NCI-H226 (cell line): ENCODE data around the gene KIF18A.
A peak's percentile ranks its signal among the peaks of the same experiment; 100 is the strongest.

Source experiments
- DNase-seq: peaks from one replicate; pipeline ENCODE4 v3.0.0-alpha.2; 2015

Gene KIF18A

DNA sequence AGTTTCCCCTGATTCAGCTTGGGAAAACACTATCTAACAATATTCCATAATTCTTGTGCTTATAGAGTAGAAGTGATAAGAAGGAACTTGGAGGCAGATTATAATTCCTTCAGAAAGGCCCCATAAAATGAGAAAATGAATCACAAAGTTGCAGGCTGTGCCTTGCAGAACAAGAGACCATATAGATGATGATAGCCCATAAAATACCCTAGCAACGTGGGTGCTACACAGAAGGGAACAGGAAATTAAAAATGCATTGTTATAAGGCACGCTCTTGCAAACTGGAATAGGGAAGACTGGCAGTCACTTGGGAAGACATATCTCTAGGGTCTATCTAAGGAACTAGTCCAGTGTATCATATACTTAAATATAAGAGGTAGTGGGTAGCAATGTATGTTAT lies 67.6 kb downstream of the KIF18A start:
- no peak for DNase-seq

DNA sequence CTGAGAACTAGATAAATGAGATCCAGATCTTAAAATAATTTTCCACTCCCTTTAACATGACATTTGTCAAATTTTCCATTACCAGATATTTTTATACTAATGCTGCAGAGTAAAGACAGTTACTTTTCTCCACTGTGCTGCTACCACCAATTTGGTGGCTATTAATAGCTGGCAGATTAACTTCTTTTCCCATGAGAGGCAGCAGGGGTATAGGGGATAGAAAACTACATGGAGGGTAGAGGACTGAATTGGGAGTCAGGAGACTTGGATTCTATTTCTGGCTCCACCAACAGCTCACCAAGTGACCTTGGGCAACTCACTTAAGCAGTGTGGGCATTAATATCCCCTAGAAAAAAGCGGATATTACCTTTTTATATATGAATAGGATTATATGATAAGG lies 69.2 kb downstream of the KIF18A start:
- no peak for DNase-seq

DNA sequence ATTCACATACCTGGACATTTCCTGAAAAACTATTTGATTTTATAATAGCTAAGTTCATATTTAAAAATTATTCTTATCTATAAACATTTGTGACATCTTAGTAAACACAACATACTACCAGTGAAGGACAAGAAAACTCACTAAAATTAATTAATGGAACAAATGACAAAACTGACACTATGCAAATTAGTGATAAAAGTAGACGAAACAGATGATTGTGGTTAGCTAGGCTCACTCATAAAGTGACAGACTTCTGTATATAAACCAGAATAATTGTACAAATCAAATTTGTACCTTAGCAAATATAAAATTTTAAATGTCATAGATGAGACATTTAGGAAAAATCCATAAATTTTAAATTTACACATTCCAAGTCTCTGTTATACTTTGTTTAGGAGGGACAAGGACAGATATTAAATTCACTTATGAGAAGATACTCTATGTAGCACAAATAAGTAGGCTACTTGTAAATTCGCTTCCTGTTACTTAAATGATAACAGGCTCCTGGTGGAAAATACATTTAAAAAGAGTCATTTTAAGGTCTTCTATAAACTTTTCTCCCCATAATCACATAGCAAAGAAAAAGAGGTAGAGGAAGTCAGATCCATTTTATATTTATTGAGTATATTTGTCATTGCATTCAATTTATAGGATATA lies 81.2 kb downstream of the KIF18A start:
- DNase-seq, result no peak

DNA sequence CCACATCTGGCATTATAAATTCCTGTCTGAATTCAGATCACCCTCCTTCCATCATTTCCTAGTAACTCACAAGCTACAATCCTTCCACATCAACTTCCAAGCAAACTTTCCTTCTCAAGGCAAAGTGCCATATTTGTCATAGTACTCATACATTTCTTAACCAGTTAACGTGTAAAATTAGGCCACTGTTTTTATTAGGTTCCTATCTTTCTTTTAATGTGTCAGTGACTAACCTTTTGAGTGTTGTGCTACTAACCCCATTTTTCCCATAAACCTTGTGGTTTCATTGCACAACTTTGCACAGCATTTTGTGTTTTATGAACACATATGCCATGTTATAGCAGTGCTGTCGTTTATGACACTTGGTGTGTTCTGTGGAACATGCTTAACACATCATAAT lies 90.1 kb downstream of the KIF18A start:
- DNase-seq, result no peak

DNA sequence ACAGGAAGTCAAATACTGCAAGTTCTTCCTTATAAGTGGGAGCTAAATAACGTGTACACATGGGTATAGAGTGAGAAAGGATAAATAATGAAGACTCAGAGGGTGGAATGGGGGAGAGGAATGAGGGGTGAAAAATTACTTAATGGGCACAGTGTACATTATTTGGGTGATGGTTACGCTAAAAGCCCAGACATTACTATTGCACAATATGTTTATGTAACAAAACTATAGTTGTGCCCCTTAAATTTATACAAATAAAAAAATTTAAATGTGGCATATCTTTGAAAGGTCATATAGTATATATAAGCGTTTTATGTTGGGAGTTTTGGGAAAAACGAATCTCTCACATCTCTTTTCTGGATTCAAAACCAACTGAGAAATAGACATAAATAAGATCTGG lies 96.1 kb downstream of the KIF18A start:
- no peak for DNase-seq

DNA sequence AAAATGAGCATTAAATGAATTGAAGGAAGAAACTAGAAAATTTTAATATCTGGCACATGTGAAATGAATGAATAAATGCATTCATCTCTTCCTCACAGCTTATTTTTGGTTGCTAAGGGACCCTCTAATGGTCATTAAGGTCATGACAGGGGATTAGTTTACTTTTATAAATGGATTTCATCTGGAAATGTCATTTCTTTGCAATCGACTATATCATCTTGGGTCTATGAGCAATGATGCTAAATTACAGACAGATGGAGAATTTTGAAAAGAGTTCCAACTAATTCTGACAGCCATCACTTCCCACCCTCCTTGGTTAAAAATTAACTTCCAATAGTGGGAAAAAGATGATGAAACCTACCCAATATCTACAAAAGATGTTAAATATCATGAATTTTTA lies 98.0 kb downstream of the KIF18A start:
- DNase-seq, result no peak

DNA sequence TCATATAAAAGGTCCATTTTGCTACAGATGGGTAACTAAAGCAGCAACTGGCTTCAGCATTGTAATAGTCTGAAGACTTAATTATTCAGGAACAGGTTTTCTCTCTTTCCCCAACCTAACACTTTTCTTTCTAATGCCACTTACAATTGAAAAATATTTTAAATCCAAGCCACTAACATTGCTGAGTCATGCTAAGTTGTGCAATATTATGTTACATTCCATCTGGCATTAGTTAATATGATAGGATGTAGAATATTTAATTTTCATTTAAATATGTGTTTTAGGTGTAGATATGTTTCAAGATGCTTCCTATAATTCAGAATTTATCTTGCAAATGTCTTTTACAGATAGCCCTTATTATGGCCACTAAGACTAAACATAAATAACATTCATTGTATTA lies 98.6 kb downstream of the KIF18A start:
- DNase-seq, result peak; percentile 48

DNA sequence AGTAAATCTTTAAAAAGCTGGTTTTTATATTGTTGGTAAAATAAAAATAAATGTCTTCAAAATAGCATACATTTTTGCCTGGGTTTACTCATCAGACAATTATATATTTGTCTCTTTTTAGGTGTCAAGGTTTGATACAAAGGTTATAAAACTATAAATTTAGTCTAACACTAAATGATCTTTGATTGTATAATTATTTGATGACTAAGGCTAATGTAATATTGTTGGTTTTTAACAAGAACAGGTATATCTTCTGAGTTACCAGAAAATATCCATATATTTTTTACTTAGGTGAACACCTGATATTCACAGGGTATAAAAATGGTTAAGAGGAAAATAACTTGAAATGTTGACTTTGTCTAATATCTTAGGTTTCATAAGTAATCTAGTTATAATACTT lies 104.3 kb downstream of the KIF18A start:
- DNase-seq, result no peak

DNA sequence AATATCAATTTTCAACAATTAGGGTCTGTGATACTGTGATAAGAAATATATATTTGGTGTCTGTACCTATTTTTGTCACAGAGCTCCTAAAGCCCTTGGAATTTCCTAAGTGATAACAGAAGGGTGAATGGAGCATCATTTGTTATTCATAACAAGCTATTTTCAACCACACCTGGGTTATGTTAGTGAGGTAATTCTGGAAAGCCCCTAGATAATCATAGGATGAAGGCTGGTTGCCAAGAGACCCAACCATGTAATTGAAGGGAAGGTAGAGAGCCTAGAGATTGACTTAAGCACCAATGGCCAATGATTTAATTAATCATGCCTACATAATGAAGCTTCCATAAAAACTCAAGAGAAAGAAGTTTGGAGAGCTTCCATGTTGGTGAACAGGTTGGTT lies 109.4 kb downstream of the KIF18A start:
- DNase-seq, result peak; percentile 18

DNA sequence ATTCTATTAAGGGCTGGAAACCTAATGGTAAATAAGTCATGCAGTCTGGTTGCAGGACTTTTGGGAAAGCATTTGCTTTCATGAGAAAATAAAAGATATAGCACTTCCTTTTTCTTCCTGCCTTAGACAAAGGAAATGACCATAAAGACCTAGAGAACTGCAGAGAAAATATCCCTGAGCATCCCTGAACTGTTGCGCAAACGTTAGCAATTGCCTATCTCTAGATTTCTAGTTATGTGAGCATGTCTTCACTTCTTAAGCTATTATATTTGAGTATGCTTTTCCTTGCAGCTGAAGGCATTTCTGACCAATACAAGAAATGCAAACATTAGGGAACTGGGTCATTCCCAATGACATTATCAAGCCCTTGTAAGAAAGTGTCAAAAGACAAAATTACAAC lies 110.6 kb downstream of the KIF18A start:
- peak; percentile 63 for DNase-seq

DNA sequence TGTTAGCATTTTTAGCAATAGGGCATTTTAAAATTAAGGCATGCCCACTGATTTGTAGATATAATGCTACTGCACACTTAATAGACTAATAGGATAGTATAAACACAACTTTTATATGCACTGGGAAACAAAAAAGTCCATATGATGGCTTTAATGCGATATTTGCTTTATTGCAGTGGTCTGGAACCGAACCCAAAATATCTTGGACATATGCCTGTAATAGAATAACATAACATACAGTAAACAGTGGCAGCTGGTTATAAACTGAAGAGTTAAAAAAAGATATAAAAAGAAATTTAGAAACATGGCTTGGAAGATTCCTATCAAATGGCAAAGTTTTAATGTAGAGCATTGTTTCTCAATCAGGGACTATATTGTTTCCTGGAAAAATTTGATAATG lies 111.9 kb downstream of the KIF18A start:
- no peak for DNase-seq

DNA sequence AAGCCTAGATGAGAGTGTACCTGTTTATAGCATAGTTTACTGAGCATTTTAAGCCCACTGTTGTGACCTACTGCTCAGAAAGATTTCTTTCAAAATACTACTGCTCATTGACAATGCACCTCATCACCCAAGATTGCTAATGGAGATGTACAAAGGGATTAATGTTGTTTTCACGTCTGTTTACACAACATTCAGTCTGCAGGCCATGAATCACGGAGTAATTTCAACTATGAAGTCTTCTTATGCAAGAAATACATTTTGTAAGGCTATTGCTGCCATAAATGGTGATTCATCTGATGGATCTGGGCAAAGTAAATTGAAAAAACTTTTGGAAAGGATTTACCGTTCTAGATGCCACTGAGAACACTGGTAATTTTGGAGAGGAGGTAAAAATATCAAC lies 112.9 kb downstream of the KIF18A start:
- peak; percentile 41 for DNase-seq

DNA sequence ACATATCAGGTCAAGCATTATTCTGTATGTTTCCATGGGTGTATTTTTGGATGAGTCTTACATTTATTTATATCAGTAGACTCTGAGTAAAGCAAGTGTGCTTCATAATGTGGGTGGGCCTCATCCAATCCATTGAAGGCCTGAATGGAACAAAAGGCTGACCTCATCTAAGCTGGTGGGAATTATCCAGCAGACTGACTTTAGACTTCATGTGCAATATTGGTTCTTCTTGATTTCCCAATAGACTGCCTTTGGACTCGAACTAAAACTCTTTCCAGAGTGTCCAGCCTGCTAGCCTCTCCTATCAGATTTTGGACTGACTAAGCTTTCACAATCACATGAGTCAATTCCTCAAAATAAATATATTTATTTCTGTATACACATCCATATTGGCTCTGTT lies 116.2 kb downstream of the KIF18A start:
- DNase-seq, result no peak

DNA sequence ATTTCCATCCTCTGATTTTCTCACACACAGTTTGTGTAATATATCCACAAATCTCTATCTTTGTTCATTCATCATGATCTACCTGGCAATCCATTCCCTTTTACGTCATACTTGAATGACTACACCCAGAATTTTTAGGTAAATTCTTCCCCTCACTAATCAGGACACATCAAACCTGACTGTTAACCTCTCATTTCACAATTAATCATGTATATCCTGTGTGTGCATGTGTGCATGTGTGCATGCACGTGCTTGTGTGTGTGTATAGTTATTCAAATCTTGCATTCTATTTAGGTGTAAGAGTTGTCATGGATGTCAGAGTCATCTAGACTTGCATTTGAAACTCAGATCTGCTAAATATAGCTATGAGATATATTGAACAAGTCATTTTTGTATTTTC lies 130.4 kb downstream of the KIF18A start:
- DNase-seq, result no peak

DNA sequence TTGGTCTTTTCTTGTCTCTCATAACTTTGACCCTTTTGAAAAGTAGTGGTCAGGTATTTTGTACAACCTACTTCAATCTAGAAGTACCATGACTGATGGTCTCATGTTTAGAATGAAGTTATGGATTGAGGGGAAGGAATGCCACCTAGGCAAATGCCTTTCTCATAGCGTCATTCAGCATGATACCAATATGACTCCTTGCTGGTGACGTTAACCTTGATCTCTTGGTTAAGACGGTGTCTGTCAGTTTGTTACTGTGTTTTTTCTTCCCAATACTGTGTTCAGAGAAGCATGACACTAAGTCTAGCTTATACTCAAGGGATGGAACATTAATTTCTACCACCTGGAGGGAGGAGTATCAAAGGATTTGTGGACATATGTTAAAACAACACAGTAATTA lies 130.9 kb downstream of the KIF18A start:
- no peak for DNase-seq

DNA sequence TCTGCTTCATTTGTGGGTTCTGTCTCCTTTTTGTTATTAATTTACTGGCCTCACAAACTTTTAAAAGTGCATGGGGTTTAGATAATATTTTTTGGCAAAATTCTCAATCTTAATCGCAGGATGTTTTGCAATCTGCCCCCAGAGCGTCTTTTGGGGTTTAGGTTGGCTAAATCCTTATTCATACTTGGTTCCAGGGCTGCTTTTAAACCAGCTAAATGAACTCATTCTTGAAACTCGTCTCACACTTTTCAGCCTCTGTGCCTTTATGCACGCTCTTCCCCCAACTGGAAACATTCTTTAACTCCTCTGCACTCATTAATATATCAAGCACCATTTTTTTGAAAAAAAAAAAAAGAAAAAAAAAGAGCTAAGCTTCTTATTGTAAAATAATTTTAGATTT lies 131.7 kb downstream of the KIF18A start:
- no peak for DNase-seq

DNA sequence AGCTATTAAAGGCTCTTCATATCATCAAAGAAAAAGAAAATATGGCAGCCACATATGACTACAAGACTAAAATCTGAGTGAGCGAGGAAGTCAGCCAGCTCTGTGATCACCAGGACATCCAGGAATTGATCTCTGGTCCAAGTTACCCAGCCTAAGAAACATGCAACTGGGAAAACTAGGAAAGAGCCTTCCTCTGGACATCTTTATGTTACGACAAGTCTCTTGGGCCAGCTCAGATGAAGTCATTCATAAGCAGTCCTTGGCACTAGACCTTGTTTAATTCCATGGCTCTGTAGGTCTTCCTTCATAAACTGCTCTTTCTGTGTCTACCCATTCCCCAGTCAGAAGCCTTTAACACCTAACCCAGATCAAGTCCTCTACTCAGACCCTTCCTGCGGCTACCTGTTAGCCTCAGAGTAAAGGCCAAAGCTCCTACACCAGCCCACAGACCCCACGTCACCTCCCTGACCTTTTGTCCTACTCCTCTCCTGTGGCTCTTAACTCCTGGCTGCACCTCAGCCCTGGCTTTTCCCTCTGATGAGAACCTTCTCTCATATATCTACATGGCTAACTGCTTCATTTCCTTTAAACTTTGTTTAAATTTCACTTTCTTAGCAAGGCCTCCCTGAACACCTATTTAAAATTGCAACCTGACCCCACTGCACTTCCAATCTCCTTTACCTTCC lies 134.0 kb downstream of the KIF18A start:
- no peak for DNase-seq

DNA sequence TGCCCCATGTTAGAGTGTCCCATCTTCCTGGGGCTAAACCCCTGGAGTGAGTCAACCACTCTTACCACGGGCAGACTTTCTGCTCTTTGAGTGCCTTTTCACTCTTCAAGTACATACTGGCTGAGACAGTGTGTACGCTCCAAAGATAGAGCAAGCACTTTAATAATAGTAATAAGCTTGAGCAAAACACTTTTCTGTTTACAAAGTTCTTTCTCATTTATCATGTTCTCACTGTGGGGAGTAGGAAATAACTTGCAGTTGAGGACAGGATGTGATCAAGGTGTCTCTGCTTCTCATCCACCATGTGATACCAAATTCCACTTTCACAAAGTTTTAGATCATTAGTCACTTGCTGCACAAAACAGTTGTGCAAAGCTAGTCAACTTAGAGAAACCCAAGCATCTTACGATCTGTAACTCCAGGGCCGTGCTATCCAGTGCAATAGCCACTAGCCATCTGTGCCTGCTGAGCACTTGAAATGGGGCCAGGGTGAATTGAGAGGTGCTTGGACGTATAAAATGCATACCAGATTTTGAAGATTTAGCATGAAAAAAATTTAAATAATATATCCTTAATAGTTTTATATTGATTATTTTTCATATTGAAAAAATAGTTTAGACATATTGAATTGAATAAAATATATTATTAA lies 135.3 kb downstream of the KIF18A start:
- peak; percentile 26 for DNase-seq

DNA sequence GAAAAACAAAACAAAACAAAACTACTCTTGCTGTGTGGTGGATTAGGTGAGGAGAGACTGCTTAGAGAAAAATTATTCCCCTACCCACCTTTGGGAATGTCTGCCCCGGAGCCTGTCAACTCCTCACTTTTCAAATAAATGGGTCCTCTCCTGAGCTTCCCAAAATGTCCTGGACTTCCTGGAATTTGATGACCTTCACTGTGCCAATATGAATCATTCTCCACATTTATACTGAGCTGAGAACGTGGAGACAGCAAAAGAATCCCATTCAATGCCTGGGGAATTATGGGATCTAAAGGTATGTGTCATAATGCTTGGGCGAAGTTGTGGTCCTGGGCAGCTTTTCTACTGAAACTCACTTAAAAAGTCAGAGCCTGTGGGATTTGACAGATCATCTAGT lies 136.8 kb downstream of the KIF18A start:
- peak; percentile 6 for DNase-seq
